ENCODE results near the gene SEL1L3. TPM values are rescaled to one million over a fixed set of nuclear protein-coding genes. Genes with fewer than 3 reads are reported as not detected.

SEL1L3 gene
- total RNA-seq, 3 donors from 2014 or later (not counting 1 experiment from before 2014, with no cell fraction given) = 45.4 to 61.0 (median 45.7) TPM

- intact Hi-C loops (cut with micrococcal nuclease) = no loop called here
- Mint-ChIP-seq H3K36me3 (no peaks in the 10 kb centered on the region), H3K27ac (no peak overlapping the region), H3K27me3 (ENCODE audit: low read depth in 2 of 2) (no peaks in the 10 kb centered on the region), H3K4me1 (no peaks in the 10 kb centered on the region), H3K4me3 (no peak overlapping the region), H3K9me3 (no peaks in the 10 kb centered on the region)
- no peak overlapping the region for H3K4me3 ChIP-seq (ENCODE audit: low read length)
- ATAC-seq = no peak
- no peaks in the 10 kb centered on the region for H3K36me3 ChIP-seq (ENCODE audit: control insufficient read depth, insufficient read depth, low read length)
- no peak overlapping the region for H3K27ac ChIP-seq (ENCODE audit: low read length)
- no peaks in the 10 kb centered on the region for H3K4me1 ChIP-seq (ENCODE audit: control insufficient read depth, insufficient read depth, low read length)
- no peaks in the 10 kb centered on the region for H3K9me3 ChIP-seq (ENCODE audit: control insufficient read depth, insufficient read depth, low read length)
- TF ChIP-seq CTCF (IDR thresholded peaks at IDR 0.05) = no peak
- WGBS (ENCODE audit: insufficient coverage) = 86% methylated on average over 11 of the region's 11 CpGs
- DNase-seq = no peak
- H3K27me3 ChIP-seq (ENCODE audit: control insufficient read depth, insufficient read depth, low read length) = no peaks in the 10 kb centered on the region
Measured at GRCh38 chr4:25890571-25891485, 28.0 kb upstream of the SEL1L3 start.

GRCh38 chr4:25889589-25890503, 27.1 kb upstream of the SEL1L3 start:
- Histone ChIP-seq H3K36me3 (ENCODE audit: control insufficient read depth, insufficient read depth, low read length) (no peaks in the 10 kb centered on the region), H3K27me3 (ENCODE audit: control insufficient read depth, insufficient read depth, low read length) (no peaks in the 10 kb centered on the region), H3K4me1 (ENCODE audit: control insufficient read depth, insufficient read depth, low read length) (no peaks in the 10 kb centered on the region), H3K4me3 (ENCODE audit: low read length) (no peak overlapping the region), H3K9me3 (ENCODE audit: control insufficient read depth, insufficient read depth, low read length) (no peaks in the 10 kb centered on the region), H3K27ac (ENCODE audit: low read length) (no peak overlapping the region)
- Mint-ChIP-seq H3K9me3 (no peaks in the 10 kb centered on the region), H3K4me3 (no peak overlapping the region), H3K36me3 (no peaks in the 10 kb centered on the region), H3K27me3 (ENCODE audit: low read depth in 2 of 2) (no peaks in the 10 kb centered on the region), H3K4me1 (no peaks in the 10 kb centered on the region), H3K27ac (no peak overlapping the region)
- no peak for TF ChIP-seq CTCF (IDR thresholded peaks at IDR 0.05)
- WGBS (ENCODE audit: insufficient coverage) = 92% methylated on average over 11 of the region's 14 CpGs
- intact Hi-C loops (cut with micrococcal nuclease) = no loop called here
- ATAC-seq (no peak), DNase-seq (no peak)

- Histone ChIP-seq H3K36me3 (ENCODE audit: control insufficient read depth, insufficient read depth, low read length) (no peaks in the 10 kb centered on the region), H3K4me1 (ENCODE audit: control insufficient read depth, insufficient read depth, low read length) (no peaks in the 10 kb centered on the region), H3K9me3 (ENCODE audit: control insufficient read depth, insufficient read depth, low read length) (no peaks in the 10 kb centered on the region), H3K27me3 (ENCODE audit: control insufficient read depth, insufficient read depth, low read length) (no peaks in the 10 kb centered on the region), H3K27ac (ENCODE audit: low read length) (no peak overlapping the region), H3K4me3 (ENCODE audit: low read length) (no peak overlapping the region)
- Mint-ChIP-seq H3K4me3 (no peak overlapping the region), H3K27ac (no peak overlapping the region), H3K9me3 (no peaks in the 10 kb centered on the region), H3K36me3 (no peaks in the 10 kb centered on the region), H3K4me1 (peaks cover 0 to 6% of the 10 kb centered on the region in 2 donors), H3K27me3 (ENCODE audit: low read depth in 2 of 2) (no peaks in the 10 kb centered on the region)
- ATAC-seq (no peak), DNase-seq (no peak)
- intact Hi-C loops (cut with micrococcal nuclease) = no loop called here
- TF ChIP-seq CTCF (IDR thresholded peaks at IDR 0.05) = no peak
Measured at GRCh38 chr4:25888781-25889180, 26.0 kb upstream of the SEL1L3 start.

All from natural killer cell (primary cell).